ENCODE data around the gene NRCAM.
A peak's percentile ranks its signal among the peaks of the same experiment; 100 is the strongest.

The NRCAM gene

GRCh38 chr7:108460964-108461363 lies 4.7 kb upstream of the NRCAM start:
- no peak for DNase-seq (ENCODE audit: insufficient read length, low spot score)
- no peak for FAIRE-seq

GRCh38 chr7:108459922-108460551 lies 3.8 kb upstream of the NRCAM start:
- no peak for FAIRE-seq

GRCh38 chr7:108457871-108458270 lies 1.6 kb upstream of the NRCAM start:
- DNase-seq (ENCODE audit: insufficient read length, low spot score) (no peak), FAIRE-seq (no peak)

More at GRCh38 chr7:108459922-108460551, 3.8 kb upstream of the NRCAM start:
- peak; percentile 10 for DNase-seq (ENCODE audit: insufficient read length, low spot score)

DNA sequence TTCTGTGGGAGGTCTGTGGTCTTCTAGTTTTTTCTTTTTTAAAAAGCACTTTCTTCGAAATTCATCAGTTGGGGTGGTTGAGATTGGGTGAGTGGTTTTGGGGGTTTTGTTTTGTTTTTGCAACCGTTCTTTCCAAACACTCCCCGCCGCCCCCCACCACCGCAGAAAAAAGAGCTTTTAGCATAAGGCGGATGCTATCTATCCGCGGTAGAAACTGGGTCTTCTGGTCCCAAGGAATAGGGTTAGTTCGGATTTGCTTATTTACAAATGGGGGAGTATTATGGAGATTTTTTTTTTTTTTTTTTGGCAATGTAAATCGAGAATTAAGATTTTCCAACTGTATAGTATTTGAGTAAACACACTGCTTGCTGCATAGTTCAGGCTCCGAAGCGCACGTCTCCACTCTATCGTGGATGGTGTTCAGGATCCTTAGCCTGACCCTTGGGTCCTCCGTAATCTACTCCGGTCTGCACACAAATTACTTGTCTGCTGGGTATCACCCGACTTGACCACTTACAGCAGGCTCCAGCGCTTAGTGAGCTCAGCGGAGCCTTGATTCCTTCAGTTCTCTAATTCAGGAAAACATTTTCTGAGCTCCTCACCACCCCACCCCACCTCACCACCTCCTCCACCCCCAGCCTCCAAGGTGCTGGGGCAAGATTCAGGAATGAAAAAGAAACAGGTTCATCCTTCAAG lies 757 bp upstream of the NRCAM start:
- DNase-seq (ENCODE audit: insufficient read length, low spot score) (no peak), FAIRE-seq (no peak)

- DNase-seq (ENCODE audit: insufficient read length, low spot score) (no peak), FAIRE-seq (no peak)
These were observed 662 bp downstream of the NRCAM start for GRCh38 chr7:108455551-108455997.

GRCh38 chr7:108454674-108455550 lies 1.3 kb downstream of the NRCAM start:
- peak; percentile 10 for DNase-seq (ENCODE audit: insufficient read length, low spot score)
- FAIRE-seq, result no peak

DNA sequence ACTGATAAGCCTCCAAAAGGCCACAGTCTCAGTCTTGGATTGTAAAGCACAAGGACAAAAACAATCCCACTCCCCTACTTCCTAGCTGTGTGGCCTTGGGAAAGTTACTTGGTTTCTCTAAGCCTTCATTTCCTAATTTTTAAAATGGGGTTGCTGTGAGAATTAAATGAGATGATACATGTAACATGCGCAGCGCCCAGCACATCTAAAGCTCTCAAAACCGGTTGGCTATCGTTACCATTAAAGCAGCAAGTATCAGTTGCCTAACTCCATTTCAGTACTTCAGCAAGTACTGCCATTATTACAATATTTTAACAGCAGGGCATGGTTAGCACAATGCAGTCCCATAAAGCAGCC lies 1.9 kb downstream of the NRCAM start:
- DNase-seq (ENCODE audit: insufficient read length, low spot score), result no peak
- FAIRE-seq, result no peak

GRCh38 chr7:108453320-108453719 lies 2.9 kb downstream of the NRCAM start:
- DNase-seq (ENCODE audit: insufficient read length, low spot score) (no peak), FAIRE-seq (no peak)

DNA sequence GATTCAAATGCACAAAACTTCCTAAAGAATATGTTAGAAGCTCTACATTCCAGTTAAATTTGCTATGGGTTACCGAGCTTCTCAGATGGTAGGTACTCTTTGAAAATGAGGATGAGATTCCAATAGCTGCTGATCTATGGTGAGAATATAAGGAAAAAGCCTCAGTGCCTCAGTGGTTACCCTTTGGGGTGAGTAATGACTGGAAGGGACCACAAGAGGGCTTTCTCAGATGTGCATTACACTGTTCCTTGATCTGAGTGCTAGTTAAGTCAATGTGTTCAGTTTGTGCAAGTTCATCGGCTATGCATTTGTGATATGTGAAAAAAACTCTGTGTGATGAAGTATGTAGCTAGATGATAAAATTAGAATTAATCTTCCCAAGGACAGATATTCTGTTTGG lies 3.5 kb downstream of the NRCAM start:
- no peak for FAIRE-seq

DNA sequence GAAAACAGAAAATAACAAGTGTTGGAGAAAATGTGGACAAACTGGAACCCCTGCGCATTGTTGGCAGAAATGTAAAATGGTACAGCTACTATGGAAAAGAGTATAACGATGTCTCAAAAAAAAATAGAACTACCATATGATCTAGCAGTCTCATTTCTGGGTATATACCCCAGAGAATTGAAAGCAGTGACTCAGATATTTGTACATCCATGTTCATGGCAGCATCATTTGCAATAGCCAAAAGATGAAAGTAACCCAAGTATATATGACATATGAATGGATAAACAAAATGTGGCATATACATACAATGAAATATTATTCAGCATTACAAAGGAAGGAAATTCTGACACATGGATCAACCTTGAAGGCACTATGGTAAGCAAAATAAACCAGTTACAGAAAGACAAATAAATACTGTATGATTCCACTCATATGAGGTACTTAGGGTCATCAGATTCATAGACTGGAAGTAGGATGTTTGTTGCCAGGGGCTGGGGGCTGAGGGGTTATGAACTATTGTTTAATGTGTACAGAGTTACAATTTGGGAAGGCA lies 4.9 kb downstream of the NRCAM start:
- FAIRE-seq, result no peak
- no peak for DNase-seq (ENCODE audit: insufficient read length, low spot score)

More for the DNA sequence above, 3.5 kb downstream of the NRCAM start:
- no peak for DNase-seq (ENCODE audit: insufficient read length, low spot score)

DNA sequence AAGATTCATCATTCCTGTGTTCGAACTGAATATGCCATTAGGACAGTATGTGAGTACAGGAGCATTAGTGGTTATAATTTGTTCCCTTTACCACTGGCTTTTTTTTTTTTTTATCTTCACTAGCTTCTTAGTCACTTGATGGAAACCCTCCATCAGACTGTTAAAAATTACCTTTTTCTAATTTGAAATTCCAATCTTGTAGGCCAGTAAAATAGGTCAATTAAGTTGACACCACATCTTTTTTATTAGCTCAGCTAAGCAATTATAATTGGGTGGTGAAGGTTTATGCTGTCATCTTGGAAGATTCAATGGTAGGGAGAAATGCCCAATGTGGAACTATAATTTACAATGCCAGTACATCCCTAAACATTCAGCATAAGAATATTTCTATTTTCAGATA lies 6.1 kb downstream of the NRCAM start:
- no peak for DNase-seq (ENCODE audit: insufficient read length, low spot score)
- FAIRE-seq, result no peak

- FAIRE-seq, result no peak
- no peak for DNase-seq (ENCODE audit: insufficient read length, low spot score)
These were observed 6.7 kb downstream of the NRCAM start for GRCh38 chr7:108449521-108449920.

- no peak for FAIRE-seq
- DNase-seq (ENCODE audit: insufficient read length, low spot score), result no peak
These were observed 7.4 kb downstream of the NRCAM start for GRCh38 chr7:108448584-108449505.

GRCh38 chr7:108442039-108442568 lies 14.1 kb downstream of the NRCAM start:
- DNase-seq (ENCODE audit: insufficient read length, low spot score) (no peak), FAIRE-seq (no peak)

DNA sequence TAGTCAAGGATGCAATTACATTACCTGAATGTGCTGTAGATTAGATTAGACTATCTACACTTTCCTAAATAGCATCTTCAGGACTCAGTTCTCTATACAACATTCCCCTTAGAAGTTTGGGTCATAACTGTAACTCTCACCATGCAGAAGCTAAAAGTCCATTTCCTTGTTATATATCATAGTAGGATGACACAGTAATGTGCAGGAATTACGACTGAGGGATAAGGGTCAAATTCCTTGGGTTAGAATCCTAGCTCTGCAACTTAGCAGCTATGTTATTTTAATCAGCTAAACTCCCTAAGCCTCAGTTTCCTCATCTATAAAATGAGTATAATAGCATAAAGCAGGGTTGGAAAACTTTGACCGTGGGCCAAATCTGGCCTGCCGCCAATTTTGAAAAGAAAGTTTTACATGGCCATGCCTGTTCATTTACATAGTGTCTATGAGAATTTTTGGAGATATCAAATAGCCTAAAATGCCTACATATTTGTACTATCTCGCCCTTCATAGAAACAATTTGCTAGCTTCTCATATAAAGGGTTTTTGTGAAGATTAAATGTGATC lies 14.8 kb downstream of the NRCAM start:
- FAIRE-seq (no peak), DNase-seq (ENCODE audit: insufficient read length, low spot score) (no peak)

DNA sequence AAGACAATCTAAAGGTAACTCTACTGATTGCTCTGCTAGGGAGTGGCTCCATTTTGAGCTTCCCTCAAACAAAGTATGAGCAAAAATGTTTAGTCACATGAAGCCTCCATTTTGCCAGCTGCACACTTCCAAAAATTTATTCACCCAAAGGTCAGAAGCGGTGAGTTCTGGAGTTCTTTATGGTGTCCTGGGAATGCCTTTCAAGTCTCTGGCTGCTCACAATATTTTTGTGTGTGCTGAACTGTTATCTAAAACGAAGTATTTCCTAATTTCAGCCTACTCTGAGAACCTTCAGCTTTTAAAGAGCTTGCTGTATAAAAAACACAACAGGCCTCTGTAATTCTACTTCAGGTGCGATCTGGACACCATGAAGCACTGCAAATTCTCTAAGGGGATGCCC lies 15.6 kb downstream of the NRCAM start:
- no peak for FAIRE-seq
- DNase-seq (ENCODE audit: insufficient read length, low spot score), result no peak

- no peak for FAIRE-seq
- DNase-seq (ENCODE audit: insufficient read length, low spot score), result no peak
These were observed 19.3 kb downstream of the NRCAM start for GRCh38 chr7:108436906-108437305.

- no peak for DNase-seq (ENCODE audit: insufficient read length, low spot score)
- FAIRE-seq, result no peak
These were observed 22.2 kb downstream of the NRCAM start for GRCh38 chr7:108434010-108434409.

GRCh38 chr7:108431099-108431498 lies 25.1 kb downstream of the NRCAM start:
- DNase-seq (ENCODE audit: insufficient read length, low spot score), result no peak
- no peak for FAIRE-seq

DNA sequence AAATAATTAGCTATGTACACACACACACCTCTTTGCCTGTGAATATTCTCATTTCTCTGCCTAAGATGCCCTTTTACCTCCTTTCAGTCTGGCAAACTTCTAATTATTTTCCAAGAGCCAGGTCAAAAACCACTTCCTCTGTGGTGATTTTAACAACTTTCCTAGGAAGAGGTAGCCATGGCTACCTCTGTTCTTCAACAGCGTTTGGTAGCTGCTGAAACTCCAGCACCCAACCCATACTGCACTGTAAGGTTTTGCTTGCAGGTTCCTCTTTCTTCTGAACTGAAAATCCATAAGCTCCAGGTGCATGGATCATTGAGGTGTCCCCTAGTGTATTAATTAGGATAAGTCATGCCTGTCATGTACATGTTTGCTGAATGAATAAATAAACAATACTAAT lies 25.6 kb downstream of the NRCAM start:
- FAIRE-seq, result no peak

More for the DNA sequence above, 25.6 kb downstream of the NRCAM start:
- no peak for DNase-seq (ENCODE audit: insufficient read length, low spot score)

Measured in HTR-8/SVneo (cell line).